HUES48 (cell line): ENCODE measurements around the gene WDFY4.

Source experiments
- H3K27ac ChIP-seq: one replicate; pipeline ENCODE4 v1.7.0; 2013; ENCODE audit warnings: low read depth, low read length, inconsistent platforms
- H3K27me3 ChIP-seq: 2 replicates; pipeline ENCODE4 v1.6.1; 2013; ENCODE audit warnings: mild to moderate bottlenecking, low read length; ENCODE audit not compliant: control insufficient read depth, insufficient read depth
- H3K36me3 ChIP-seq: 2 replicates; pipeline ENCODE4 v1.6.1; 2013; ENCODE audit warnings: low read length; ENCODE audit not compliant: control insufficient read depth, insufficient read depth
- H3K4me1 ChIP-seq: 2 replicates; pipeline ENCODE4 v1.6.1; 2013; ENCODE audit warnings: mild to moderate bottlenecking, low read length; ENCODE audit not compliant: control insufficient read depth, insufficient read depth
- H3K4me3 ChIP-seq: 2 replicates; pipeline ENCODE4 v1.5.1; 2013; ENCODE audit warnings: mild to moderate bottlenecking, low read depth, low read length
- H3K9ac ChIP-seq: 2 replicates; pipeline ENCODE4 v1.6.1; 2013; ENCODE audit warnings: mild to moderate bottlenecking, low read depth, low read length, moderate library complexity
- H3K9me3 ChIP-seq: 2 replicates; pipeline ENCODE4 v1.6.1; 2013; ENCODE audit warnings: low read length; ENCODE audit not compliant: control insufficient read depth, insufficient read depth

Gene WDFY4

DNA sequence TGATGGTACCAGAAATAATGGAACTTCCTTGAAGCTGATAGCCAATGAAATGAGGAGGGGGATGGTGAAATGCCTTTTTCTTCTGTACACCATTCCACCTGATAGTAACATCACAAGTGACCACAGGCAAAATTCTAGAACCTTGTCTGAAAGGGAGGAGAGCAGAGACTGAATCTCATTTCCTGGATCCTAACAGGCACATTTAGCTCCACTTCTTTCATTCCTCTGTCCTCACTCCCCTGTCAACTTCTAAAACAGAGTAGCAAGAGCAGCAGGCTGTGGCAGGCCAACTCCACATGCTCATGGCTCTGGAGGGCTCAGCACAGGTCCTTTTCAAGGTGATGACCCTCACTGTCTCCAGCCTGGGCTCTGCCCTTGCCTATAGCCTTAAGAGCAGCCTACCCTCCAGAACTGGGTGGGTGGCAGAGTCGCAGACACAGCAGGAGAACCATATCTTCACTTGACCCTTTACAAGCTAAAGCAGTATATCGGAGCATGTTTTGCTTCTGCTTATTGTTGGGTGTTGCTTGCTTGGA is 255.2 kb downstream of the WDFY4 start, which contains the start of gene LRRC18:
LRRC18 (minus strand) TSS at position 51 of the 536 bp plus-strand sequence. CDS start 25,685 bp downstream, outside the sequence.
- Histone ChIP-seq H3K4me1 (no peaks in the 10 kb centered on the region), H3K4me3 (no peak within 1 kb of the TSS), H3K27me3 (no peaks in the 10 kb centered on the region), H3K9me3 (no peaks in the 10 kb centered on the region), H3K9ac (no peak within 1 kb of the TSS), H3K36me3 (no peaks in the 10 kb centered on the region), H3K27ac (no peak within 1 kb of the TSS)

DNA sequence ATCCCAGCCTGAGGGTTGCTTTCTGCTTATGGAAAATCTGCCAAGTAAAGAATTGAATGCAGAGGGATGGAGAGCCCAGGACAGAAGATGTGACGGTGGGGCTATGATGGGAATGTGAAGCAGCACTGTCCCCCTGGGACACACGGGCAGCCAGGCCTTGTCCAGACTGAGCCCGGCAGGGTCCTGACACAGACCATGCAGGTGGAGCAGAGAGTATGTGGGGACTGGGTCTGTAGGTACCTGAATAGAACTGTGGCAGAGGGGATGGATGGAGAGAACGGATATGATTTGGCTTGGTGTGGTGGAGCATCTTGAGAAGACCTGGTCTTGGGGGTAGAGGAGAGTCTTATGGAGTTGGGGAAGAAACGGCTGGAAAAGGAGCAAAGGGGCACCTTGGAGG is 255.7 kb downstream of the WDFY4 start:
- no peaks in the 10 kb centered on the region for H3K27me3 ChIP-seq
- no peaks in the 10 kb centered on the region for H3K4me1 ChIP-seq
- no peaks in the 10 kb centered on the region for H3K9me3 ChIP-seq
- H3K4me3 ChIP-seq: no peak overlapping the region
- H3K36me3 ChIP-seq: no peaks in the 10 kb centered on the region
- H3K27ac ChIP-seq: no peak overlapping the region
- H3K9ac ChIP-seq: no peak overlapping the region

DNA sequence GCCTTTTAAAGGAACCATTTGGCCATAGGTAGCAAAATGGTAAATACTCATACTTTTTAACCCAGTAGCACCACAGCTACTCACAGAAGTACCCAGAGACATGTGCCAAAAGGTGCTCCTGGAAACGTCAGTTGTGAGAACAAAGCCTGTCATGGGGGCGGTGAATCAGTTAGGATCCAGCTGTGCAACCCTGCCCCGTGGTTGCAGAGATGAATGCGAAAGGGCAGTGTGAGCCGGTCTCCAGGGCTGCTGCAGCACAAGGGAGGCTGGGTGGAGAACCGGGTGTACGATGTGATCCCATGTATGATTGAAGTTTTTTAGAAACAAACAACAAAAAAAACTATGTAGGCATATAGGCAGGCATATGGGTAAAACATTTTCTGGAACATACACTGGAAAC is 256.3 kb downstream of the WDFY4 start:
- H3K4me1 ChIP-seq: no peaks in the 10 kb centered on the region
- no peaks in the 10 kb centered on the region for H3K27me3 ChIP-seq

DNA sequence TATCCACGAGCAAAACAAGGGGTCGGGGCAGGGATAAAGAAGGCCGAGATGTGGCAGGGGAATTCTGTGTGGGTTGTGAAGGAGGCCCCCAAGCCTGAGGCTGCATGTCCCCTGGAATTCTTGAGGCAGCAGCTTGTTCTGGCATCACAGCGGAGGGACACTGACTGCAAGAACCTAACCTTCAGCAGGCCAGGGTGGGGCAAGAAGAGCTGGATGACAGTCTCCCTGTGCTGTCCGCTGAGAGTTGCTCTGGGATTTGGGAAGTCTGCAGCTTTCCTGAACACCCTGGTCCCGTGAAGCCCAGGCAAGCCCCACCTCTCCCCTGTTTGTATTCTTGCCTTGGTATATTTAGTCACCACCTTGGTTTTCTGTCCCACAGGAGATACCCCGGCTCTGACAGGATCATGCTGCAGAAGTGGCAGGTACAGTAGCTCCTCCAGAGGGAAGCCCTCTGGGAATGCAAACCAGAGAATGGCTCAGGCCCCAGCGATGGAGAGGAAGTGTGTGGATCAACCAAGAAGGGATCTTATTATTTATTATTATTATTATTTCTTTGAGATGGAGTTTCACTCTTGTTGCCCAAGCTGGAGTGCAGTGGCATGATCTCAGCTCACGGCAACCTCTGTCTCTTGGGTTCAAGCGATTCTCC is 256.9 kb downstream of the WDFY4 start:
- Histone ChIP-seq H3K9me3 (no peaks in the 10 kb centered on the region), H3K4me1 (no peaks in the 10 kb centered on the region), H3K4me3 (no peak overlapping the region), H3K27me3 (no peaks in the 10 kb centered on the region), H3K36me3 (no peaks in the 10 kb centered on the region), H3K27ac (no peak overlapping the region), H3K9ac (no peak overlapping the region)

More for the DNA sequence above, 256.3 kb downstream of the WDFY4 start:
- H3K9me3 ChIP-seq: no peaks in the 10 kb centered on the region
- H3K27ac ChIP-seq: no peak overlapping the region
- H3K36me3 ChIP-seq: no peaks in the 10 kb centered on the region
- no peak overlapping the region for H3K9ac ChIP-seq
- H3K4me3 ChIP-seq: no peak overlapping the region

DNA sequence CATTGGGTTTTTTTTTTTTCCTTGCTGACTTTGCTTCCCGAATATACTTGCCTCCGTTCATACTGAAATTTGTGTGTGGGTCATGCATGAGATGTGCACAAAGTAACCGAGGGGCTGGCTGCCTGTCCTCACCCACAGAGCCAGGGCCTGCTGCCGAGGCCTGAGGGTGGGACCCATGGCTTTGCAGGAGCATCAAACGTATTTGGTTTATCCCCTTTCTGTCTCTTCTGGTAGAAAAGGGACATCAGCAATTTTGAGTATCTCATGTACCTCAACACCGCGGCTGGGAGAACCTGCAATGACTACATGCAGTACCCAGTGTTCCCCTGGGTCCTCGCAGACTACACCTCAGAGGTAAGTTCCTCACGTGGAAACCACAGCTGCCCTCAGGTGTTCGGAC is 258.4 kb downstream of the WDFY4 start:
- no peaks in the 10 kb centered on the region for H3K9me3 ChIP-seq
- H3K36me3 ChIP-seq: no peaks in the 10 kb centered on the region
- H3K9ac ChIP-seq: no peak overlapping the region
- H3K4me3 ChIP-seq: no peak overlapping the region
- no peaks in the 10 kb centered on the region for H3K4me1 ChIP-seq
- H3K27ac ChIP-seq: no peak overlapping the region
- no peaks in the 10 kb centered on the region for H3K27me3 ChIP-seq

DNA sequence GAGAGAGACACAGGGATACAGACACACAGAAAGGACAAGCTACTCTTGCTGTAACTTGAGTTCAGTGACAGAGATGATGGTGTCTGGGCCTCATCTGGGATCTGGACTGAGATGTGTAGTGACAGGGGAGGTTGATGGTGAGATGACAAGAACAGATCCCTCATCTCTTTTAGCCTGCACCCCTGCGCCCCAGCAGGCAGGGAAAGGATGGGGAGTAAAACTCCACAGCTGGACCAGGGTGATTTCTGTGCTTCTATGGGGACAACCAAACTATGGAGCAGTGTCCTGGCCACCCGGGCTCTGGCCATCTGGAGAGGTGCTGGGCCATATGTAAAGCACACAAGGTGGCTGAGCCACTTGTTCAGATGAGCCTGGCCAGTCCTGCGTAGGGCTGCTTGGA is 259.5 kb downstream of the WDFY4 start:
- no peak overlapping the region for H3K27ac ChIP-seq
- no peaks in the 10 kb centered on the region for H3K36me3 ChIP-seq
- H3K9ac ChIP-seq: no peak overlapping the region
- H3K27me3 ChIP-seq: no peaks in the 10 kb centered on the region
- H3K4me3 ChIP-seq: no peak overlapping the region
- H3K4me1 ChIP-seq: no peaks in the 10 kb centered on the region
- H3K9me3 ChIP-seq: no peaks in the 10 kb centered on the region

DNA sequence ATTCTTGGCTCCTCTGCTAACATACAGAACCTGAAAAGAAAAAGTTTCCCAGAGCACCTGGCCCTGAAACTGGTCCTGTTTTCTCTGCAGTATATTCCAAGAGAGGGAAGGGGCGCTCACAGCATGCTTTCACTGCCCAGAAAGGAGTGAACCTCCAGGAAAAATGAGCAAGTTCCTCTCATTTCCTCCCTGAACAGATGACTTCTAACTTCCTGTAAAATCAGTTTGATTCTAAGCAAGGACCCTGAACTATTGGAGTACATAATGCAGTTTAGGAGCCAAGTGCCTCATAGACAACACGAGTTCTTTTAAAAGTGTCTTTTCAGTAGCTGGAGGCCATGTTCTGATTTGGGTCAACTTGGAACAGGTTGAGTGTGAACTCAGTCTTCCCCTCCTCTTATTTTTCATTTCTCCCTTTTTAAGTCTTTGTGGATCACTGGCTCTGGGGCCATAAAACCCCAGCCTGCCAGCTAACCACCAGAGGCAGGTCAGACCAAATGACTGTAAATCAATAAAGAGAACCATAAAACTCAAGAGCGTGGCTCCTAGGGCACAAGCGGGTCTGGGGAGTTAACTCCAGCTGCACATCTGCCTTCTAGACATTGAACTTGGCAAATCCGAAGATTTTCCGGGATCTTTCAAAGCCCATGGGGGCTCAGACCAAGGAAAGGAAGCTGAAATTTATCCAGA is 260.9 kb downstream of the WDFY4 start:
- H3K9me3 ChIP-seq: no peaks in the 10 kb centered on the region
- H3K4me1 ChIP-seq: no peaks in the 10 kb centered on the region
- no peak overlapping the region for H3K4me3 ChIP-seq
- no peaks in the 10 kb centered on the region for H3K36me3 ChIP-seq
- no peak overlapping the region for H3K27ac ChIP-seq
- no peak overlapping the region for H3K9ac ChIP-seq
- H3K27me3 ChIP-seq: no peaks in the 10 kb centered on the region

DNA sequence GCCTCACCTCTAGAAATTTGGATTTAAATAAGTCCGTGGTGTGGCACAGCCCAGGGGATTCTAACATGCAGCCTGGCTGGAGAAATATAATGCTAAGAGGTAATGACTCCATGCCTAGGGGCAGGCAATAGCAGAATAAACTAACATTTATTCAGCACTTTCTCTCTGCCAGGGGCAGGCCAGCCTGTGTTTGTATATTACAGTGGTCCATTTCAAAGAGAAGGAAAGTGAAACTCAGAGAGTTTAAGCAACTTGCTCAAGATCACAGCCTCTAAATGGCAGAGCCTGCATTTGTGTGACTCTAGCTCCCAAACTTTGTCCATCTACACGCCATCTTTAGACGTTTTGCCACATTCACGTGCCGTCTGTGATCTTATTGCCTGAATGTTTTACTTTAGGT is 261.7 kb downstream of the WDFY4 start:
- Histone ChIP-seq H3K4me1 (no peaks in the 10 kb centered on the region), H3K9ac (no peak overlapping the region), H3K4me3 (no peak overlapping the region), H3K27me3 (no peaks in the 10 kb centered on the region), H3K9me3 (no peaks in the 10 kb centered on the region), H3K36me3 (no peaks in the 10 kb centered on the region), H3K27ac (no peak overlapping the region)

DNA sequence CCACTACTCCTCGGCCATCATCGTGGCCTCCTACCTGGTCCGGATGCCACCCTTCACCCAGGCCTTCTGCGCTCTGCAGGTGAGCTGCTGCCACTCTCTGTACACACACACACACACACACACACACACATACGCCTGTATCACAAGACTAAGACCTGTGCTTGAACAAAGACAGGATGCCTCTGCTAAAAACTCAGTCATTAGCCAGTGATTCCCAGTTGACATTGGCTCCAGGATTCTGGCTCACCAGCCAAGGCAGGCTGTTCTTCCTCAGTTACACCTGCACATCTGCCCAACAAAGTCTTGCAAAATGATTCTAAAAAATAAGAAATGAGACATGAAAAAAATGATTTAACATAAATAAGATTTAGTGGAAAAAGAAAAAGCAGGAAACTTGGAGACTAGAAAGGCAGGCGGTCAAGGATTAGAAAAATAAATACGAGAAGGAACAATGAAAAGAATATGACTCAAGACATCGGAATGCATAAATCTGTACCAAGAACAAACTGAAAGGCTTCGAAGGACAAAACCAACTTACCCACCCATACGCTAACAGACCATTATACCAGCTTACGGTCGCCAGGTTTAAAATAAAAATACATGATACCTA is 262.3 kb downstream of the WDFY4 start:
- Histone ChIP-seq H3K4me3 (no peak overlapping the region), H3K9me3 (no peaks in the 10 kb centered on the region), H3K9ac (no peak overlapping the region), H3K36me3 (no peaks in the 10 kb centered on the region), H3K27me3 (no peaks in the 10 kb centered on the region), H3K4me1 (no peaks in the 10 kb centered on the region), H3K27ac (no peak overlapping the region)

DNA sequence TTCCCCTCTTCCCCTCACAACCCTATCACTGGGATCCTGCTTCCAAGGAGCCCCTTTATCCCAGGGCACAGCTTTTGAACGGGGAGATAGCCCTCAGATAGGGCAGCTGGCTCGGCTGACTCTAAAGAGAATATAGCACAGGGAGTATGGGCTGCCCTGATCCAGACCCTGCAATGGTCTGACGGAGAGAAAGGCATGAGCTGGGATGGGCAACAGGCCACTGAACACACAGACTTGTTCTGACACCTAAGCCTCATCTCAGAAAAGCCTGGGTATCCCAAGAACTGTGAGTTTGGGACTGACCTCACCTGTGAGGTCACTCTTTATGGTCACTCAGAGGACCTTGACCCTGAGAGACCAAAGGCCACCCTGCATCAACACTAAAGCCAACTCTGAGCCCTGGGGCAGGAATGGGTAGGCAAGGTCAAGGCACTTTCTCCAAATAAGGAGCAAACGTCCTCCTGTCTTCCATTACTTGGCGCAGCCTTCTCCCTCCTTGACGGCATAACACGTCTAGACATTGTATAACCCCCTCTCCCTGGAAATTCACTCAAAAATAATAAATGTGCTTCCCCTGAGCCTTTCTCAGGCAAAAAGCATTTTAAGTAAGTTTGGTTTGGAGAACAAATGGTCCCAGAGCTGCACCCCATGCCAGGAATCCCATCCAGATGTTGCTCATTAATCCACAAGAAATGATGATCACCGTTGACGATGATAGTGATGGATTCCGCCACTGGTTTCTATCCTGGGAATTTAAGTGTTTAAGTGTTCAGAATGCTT is 263.2 kb downstream of the WDFY4 start:
- Histone ChIP-seq H3K36me3 (no peaks in the 10 kb centered on the region), H3K27me3 (no peaks in the 10 kb centered on the region), H3K9me3 (no peaks in the 10 kb centered on the region), H3K27ac (no peak overlapping the region), H3K9ac (no peak overlapping the region), H3K4me1 (no peaks in the 10 kb centered on the region), H3K4me3 (no peak overlapping the region)
